ENCODE results near the gene MRGPRD. TPM values are rescaled to one million over a fixed set of nuclear protein-coding genes. Genes with fewer than 3 reads are reported as not detected.

MRGPRD gene
- not detected in 2 replicates for total RNA-seq

GRCh38 chr11:68980776-68981065 lies at the start of gene MRGPRD:
TSS of gene MRGPRD (minus strand) at chr11:68980986. CDS start at chr11:68980986, 0 bp downstream.

GRCh38 chr11:69013009-69013951 lies 32.5 kb upstream of the MRGPRD start, which contains the start of gene MRGPRF:
TSS of gene MRGPRF (minus strand) at chr11:69013246. CDS start at chr11:69009901, 3,345 bp downstream.

Other genes starting within 250 kb of the MRGPRD start
- 3.4 and 4.0 TPM in 2 replicates for gene TESMIN, start 229.5 kb downstream of the MRGPRD start, total RNA-seq
- gene CPT1A, start 139.1 kb downstream of the MRGPRD start, total RNA-seq, result 5.8 and 5.9 TPM in 2 replicates
- 66.4 and 69.3 TPM in 2 replicates for gene MRPL21, start 77.2 kb downstream of the MRGPRD start, total RNA-seq
- 8.4 and 8.5 TPM in 2 replicates for gene IGHMBP2, start 77.1 kb downstream of the MRGPRD start, total RNA-seq
- gene MRGPRF, start 32.3 kb upstream of the MRGPRD start, total RNA-seq, result 43.1 and 43.2 TPM in 2 replicates
- gene TPCN2, start 67.9 kb upstream of the MRGPRD start, total RNA-seq, result 5.2 and 9.1 TPM in 2 replicates
- 0.15 TPM in 1 of 2 replicates, not detected in the other for gene SMIM38, start 174.9 kb upstream of the MRGPRD start, total RNA-seq

Measured in bronchus fibroblast of lung (primary cell).